ENCODE measurements around the gene SGSM2.

SGSM2 gene

GRCh38 chr17:2369551-2370210 lies 32.4 kb downstream of the SGSM2 start:
- no peak for DNase-seq (ENCODE audit: low read depth)

DNA sequence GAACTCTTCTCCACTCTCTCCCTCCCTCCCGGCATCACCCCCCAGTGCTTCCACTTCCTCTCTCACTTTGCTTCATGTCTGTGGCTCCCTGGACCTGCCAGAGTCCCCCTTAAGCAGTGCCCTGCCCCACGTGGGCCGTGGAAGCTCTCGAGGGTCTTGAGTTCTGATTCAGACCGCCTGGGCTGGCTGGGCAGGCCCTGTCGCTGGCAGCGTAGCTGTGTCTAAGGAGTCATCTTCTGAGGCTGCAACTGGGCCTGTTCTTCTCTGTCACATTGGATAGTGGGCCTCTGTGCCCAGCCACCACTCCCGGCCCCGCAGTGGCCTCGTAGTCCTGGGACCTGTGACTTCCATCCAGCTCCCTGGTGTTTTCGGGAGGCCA lies 32.9 kb downstream of the SGSM2 start:
- DNase-seq (ENCODE audit: low read depth) = no peak

GRCh38 chr17:2371183-2372130 lies 34.2 kb downstream of the SGSM2 start:
- no peak for DNase-seq (ENCODE audit: low read depth)

DNA sequence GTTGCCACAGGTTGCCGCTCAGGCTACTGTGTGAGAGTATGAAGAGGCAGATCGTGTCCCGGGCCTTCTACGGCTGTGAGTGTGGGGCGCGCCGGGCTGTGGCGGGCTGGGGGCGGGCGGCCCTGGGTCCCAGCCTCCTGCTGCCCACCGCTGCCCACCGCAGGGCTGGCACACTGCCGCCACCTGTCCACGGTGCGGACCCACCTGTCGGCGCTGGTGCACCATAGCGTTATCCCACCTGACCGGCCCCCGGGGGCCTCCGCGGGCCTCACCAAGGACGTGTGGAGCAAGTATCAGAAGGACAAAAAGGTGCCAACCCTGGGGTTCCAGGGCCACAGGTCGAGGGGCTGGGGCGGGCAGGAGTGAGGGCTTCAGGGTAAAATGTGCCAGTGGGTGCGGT lies 34.9 kb downstream of the SGSM2 start:
- no peak for DNase-seq (ENCODE audit: low read depth)

GRCh38 chr17:2372681-2373080 lies 35.4 kb downstream of the SGSM2 start:
- DNase-seq (ENCODE audit: low read depth) = no peak

DNA sequence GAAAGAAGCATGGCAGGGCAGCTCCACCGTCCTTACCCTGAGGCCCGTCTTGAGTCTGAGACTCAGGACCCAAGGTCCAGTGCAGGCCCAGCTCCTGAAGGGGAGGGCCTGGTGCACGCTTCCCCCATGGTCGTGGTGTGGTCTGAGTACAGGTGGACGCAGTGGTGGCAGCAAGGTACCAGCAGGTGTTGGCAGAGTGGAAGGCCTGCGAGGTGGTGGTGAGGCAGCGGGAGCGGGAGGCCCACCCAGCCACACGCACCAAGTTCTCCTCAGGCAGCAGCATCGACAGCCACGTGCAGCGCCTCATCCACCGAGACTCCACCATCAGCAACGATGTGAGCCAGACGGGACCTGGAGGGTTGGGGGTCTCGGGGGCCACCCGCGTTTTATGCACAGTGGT lies 35.9 kb downstream of the SGSM2 start:
- DNase-seq (ENCODE audit: low read depth) = no peak

DNA sequence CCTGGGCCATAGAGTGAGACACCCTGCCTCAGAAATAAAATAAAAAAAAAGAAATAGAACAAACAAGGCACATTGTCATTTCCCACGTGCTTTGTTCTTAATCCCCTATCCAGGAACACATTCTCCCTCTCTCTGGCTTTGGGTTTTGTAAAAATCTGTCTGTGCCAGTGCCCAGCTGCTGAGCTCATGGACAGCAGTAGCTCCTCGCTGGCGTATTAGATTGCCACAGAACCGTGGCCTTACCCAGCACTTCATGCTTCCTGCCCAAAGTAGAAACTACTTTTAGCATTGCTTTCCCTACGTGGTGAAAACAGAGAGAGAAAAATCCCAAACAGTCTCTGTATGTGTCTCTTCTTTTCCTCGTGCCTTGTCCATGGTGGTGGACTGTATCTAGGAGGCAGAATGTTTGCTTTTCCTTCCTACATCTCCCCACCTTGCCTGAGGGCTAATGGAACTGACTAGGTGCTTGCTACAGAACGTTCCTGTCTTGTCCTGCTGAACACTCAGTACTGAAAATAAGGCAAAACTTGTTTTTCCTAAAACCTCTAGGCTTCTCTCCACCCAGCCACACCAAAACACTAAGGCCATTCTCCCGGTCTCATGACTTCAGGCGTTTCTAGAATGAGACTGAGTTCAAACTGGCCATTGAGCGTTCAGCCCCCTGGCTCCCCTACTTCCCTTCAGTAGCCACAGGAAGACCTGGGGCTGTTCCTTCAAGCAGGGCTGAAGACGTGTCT lies 37.4 kb downstream of the SGSM2 start:
- DNase-seq (ENCODE audit: low read depth) = no peak

DNA sequence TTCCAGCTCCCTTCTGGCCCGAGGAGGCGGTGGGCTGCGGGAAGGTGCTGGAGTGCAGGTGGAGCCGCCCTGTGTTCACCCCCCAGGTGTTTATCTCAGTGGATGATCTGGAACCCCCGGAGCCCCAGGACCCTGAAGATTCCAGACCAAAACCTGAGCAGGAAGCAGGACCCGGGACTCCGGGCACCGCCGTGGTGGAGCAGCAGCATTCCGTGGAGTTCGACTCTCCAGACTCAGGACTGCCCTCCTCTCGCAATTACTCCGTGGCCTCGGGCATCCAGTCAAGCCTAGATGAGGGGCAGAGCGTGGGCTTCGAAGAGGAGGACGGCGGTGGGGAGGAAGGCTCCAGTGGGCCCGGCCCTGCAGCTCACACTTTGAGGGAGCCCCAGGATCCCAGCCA lies 38.1 kb downstream of the SGSM2 start:
- DNase-seq (ENCODE audit: low read depth) = no peak

DNA sequence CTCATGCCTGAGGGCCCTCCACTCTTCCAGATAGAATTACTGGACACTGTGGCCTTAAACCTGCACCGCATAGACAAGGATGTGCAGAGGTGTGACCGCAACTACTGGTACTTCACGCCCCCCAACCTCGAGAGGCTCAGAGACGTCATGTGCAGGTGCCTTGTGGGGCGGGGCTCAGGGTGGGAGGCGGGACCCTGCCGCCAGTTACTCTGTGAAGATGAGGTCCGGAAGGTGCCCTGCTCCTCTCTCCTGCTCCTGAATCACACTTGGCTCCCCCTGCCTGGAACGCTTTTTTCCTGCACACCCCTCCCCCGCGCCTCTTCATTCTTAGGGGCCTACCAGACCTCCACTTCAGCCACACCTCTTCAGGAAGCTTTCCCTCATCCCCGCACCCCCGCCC lies 38.8 kb downstream of the SGSM2 start:
- no peak for DNase-seq (ENCODE audit: low read depth)

GRCh38 chr17:2377659-2378058 lies 40.4 kb downstream of the SGSM2 start:
- no peak for DNase-seq (ENCODE audit: low read depth)

GRCh38 chr17:2378905-2379304 lies 41.6 kb downstream of the SGSM2 start:
- DNase-seq (ENCODE audit: low read depth) = no peak

DNA sequence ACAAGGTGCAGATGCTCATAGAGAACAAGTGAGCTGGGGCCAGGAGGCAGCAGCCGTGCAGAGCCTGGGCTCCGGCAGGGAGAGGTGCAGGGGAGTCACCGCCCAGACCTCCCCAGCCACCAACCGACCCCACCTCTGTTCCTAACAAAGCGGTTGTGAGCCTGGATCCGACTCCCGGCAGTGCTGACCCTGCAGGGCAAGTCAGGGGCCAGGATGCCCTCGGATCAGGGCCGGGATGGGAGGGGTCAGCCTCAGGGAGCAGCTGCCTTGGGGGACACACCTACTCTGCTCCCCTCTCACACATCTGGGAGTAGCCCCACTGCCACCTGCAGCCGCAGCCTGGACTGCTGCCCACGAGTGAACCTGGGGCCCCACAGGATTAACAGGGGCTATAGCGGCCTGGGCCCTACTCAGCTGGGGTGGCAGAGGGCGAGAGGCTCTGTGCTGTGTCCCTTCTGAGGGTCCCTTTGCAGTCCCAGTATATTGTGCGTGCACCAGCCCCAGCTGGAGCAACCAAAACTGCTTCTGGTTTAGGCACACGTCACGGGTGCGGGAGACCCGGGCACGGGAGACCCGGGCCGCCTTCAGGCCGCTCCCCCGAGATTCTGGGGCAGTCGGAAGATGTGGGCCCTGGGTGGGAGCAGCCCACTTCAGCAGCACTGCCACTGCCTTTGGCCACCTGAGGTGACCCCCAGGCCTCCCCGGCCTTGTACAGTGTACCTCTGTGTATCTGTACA lies 42.4 kb downstream of the SGSM2 start:
- no peak for DNase-seq (ENCODE audit: low read depth)

- DNase-seq (ENCODE audit: low read depth) = no peak
Measured at GRCh38 chr17:2380226-2380922, 43.1 kb downstream of the SGSM2 start.

- no peak for DNase-seq (ENCODE audit: low read depth)
Measured at GRCh38 chr17:2380950-2381649, 43.8 kb downstream of the SGSM2 start.

DNA sequence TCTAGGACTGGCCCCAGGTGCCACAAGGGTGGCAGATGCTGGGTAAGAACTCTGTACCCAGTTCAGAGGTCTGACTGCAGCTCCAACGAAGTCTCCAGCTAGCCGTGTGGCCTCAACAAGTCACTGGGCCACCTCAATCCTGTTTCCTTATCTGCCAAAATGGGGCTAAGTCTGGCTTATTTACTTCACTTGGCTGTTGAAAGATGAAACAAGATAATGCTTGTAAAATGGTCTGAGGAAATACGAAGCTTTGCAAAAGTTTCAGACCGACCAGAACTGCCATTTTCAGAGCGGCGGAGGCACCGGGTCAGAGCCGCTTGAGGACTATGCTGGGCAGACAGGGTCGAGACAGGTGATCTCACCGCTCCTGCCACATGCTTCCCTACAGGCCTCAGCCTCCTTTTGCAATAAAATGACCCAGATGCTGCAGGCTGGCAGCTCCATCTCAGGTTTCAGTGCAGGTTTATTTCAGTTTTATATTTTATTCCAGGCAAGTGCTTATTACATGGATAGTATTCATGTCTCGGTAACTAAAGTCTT lies 46.4 kb downstream of the SGSM2 start:
- DNase-seq (ENCODE audit: low read depth) = no peak

- no peak for DNase-seq (ENCODE audit: low read depth)
Measured at GRCh38 chr17:2384439-2385127, 47.3 kb downstream of the SGSM2 start.

GRCh38 chr17:2385240-2386210 lies 48.2 kb downstream of the SGSM2 start:
- DNase-seq (ENCODE audit: low read depth) = no peak

- no peak for DNase-seq (ENCODE audit: low read depth)
Measured at GRCh38 chr17:2386400-2387085, 49.2 kb downstream of the SGSM2 start.
